C4-2B (cell line): ENCODE results near the gene MBOAT1.

Source experiments
- ZFX ChIP-seq: fragments of 450-650 bp; IDR thresholded peaks from 2 replicates; pipeline ENCODE4 v1.6.1; 2017
- TF ChIP-seq, protein P1 (sequence below): fragments of 450-650 bp; conservative IDR thresholded peaks from 2 replicates; pipeline ENCODE4 v1.5.1; 2017; ENCODE audit warnings: mild to moderate bottlenecking

DNA sequence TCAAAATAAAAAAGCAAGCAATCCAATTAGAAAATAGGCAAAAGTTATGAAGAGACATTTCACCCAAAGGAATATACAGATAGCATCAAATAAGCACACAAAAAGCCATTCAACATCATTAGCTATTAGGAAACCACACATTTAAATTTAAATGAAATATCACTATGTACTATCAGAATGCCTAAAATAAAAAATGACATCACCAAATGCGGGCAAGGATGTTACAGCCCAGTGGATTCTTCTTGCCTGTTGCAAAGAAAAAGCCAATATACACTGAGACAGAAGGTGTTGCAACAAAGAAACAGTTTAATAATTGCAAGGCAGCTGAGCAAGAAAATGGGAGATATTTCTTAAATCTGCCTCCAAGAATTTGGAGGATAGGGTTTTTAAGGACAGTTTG, 31.0 kb upstream of the MBOAT1 start:
- TF ChIP-seq, protein P1, sequence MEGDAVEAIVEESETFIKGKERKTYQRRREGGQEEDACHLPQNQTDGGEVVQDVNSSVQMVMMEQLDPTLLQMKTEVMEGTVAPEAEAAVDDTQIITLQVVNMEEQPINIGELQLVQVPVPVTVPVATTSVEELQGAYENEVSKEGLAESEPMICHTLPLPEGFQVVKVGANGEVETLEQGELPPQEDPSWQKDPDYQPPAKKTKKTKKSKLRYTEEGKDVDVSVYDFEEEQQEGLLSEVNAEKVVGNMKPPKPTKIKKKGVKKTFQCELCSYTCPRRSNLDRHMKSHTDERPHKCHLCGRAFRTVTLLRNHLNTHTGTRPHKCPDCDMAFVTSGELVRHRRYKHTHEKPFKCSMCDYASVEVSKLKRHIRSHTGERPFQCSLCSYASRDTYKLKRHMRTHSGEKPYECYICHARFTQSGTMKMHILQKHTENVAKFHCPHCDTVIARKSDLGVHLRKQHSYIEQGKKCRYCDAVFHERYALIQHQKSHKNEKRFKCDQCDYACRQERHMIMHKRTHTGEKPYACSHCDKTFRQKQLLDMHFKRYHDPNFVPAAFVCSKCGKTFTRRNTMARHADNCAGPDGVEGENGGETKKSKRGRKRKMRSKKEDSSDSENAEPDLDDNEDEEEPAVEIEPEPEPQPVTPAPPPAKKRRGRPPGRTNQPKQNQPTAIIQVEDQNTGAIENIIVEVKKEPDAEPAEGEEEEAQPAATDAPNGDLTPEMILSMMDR: no peak
- no peak for TF ChIP-seq ZFX
